Right lobe of liver (tissue), 4 donors: ENCODE measurements around the gene OCRL.

Source experiments
- POLR2A ChIP-seq: fragments of 450-650 bp; IDR thresholded peaks from one replicate; pipeline ENCODE4 v1.6.1; 2017; ENCODE audit warnings: antibody characterized with exemption, mild to moderate bottlenecking
- TF ChIP-seq, protein P1 (sequence below), 4 donors: fragments of 200-600 bp in 3 of 4; fragments of 450-650 bp in 1 of 4; IDR thresholded peaks; one replicate each; pipeline versions ENCODE4 v1.5.1 to v1.8.0; 2016 to 2022; ENCODE audit warnings: antibody characterized with exemption in 4 of 4, mild to moderate bottlenecking in 2 of 4
- donor health status: DM: no; HTN: no; CAD: no.
- donor health status: DM: no; HTN: no; CAD: no.
- donor health status: DM: no; HTN: yes; CAD: no.

DNA sequence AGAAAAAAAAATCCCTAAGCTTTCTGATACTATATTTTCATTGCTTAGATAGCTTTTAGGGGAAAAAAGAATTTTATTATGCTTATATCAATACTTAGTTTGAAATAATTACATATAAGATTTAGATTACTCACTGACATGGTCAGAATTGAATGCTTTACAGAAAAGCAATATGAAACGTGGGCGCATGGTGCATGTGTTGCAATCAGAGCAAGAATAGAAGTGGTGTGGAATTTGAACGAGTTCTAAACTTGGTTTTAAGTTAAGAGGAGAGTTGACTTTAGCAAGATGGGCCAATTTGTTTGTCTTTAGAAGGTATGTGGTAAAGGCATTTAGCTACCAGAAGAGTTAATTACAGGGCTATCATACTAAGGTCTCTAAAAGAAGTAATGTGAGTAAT is 21.4 kb downstream of the OCRL start:
- TF ChIP-seq POLR2A: no peak
- TF ChIP-seq, protein P1, sequence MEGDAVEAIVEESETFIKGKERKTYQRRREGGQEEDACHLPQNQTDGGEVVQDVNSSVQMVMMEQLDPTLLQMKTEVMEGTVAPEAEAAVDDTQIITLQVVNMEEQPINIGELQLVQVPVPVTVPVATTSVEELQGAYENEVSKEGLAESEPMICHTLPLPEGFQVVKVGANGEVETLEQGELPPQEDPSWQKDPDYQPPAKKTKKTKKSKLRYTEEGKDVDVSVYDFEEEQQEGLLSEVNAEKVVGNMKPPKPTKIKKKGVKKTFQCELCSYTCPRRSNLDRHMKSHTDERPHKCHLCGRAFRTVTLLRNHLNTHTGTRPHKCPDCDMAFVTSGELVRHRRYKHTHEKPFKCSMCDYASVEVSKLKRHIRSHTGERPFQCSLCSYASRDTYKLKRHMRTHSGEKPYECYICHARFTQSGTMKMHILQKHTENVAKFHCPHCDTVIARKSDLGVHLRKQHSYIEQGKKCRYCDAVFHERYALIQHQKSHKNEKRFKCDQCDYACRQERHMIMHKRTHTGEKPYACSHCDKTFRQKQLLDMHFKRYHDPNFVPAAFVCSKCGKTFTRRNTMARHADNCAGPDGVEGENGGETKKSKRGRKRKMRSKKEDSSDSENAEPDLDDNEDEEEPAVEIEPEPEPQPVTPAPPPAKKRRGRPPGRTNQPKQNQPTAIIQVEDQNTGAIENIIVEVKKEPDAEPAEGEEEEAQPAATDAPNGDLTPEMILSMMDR (IDR thresholded peaks at IDR 0.05): no peak
